ENCODE data around the gene ASPG. TPM values are rescaled to one million over a fixed set of nuclear protein-coding genes. Genes with fewer than 3 reads are reported as not detected.

ASPG gene
- total RNA-seq, 2 experiments from 2014 or later = not detected

DNA sequence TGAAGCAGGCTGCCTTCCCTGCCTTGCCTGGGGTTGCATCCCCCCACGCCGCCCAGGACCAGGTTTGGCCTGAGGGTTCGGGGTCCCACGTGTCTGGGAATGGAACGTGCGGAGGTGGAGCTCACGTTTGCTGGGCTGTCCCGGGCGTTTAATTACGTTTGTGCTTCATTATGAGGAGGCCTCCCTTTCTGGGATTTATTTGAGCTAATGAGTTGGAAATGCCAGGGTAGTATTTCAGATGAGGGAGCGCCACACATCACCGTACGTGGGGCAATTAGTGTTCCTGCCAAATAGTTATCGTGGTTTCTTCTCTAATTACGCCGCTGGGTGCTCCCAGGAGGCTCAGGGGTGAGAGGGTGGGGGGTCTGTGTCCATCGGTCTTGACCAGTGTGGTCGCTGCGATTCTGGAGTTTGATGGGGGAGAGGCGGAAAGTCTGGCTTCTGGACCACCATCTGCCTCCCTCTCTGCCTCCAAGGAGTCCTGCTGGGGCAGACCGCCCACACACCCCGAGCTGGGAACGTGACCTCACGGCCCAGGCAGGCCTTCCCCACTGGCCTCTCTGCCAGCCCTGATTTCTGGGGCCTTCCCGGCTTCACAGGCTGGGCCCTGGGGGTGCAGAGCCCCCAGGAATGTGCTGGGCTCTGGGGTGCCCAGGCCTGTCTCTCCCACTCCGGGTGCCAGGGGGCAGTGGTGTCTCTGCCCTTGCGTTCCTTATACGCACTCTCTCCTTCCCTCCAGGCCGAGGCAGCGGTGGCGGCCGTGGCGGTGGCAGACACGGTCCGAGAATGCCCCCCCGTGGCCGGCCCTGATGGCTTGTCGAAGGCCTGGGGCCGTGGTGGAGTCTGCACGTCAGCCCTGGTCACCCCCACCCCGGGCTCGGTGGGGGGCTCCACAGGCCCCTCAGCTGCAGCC lies 71.8 kb downstream of the ASPG start:
- H3K27ac ChIP-seq (ENCODE audit: low read depth, low read length, poor library complexity, severe bottlenecking) = no peak overlapping the region
- H3K4me3 ChIP-seq (ENCODE audit: low read depth, low read length, poor library complexity, severe bottlenecking) = no peak overlapping the region
- DNase-seq (ENCODE audit: low spot score) = no peak
- POLR2A ChIA-PET = no interaction called here
- H4K20me1 ChIP-seq (ENCODE audit: insufficient read depth, low read length) = no peaks in the 10 kb centered on the region
- H2AFZ ChIP-seq (ENCODE audit: low read length) = no peak overlapping the region
- TF ChIP-seq, protein P1, sequence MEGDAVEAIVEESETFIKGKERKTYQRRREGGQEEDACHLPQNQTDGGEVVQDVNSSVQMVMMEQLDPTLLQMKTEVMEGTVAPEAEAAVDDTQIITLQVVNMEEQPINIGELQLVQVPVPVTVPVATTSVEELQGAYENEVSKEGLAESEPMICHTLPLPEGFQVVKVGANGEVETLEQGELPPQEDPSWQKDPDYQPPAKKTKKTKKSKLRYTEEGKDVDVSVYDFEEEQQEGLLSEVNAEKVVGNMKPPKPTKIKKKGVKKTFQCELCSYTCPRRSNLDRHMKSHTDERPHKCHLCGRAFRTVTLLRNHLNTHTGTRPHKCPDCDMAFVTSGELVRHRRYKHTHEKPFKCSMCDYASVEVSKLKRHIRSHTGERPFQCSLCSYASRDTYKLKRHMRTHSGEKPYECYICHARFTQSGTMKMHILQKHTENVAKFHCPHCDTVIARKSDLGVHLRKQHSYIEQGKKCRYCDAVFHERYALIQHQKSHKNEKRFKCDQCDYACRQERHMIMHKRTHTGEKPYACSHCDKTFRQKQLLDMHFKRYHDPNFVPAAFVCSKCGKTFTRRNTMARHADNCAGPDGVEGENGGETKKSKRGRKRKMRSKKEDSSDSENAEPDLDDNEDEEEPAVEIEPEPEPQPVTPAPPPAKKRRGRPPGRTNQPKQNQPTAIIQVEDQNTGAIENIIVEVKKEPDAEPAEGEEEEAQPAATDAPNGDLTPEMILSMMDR (conservative IDR thresholded peaks at IDR 0.05; ENCODE audit: low read length) = no peak
- TF ChIP-seq EZH2phosphoT487 (IDR thresholded peaks at IDR 0.05; ENCODE audit: borderline replicate concordance, low read depth, low read length) = no peak
- no peaks in the 10 kb centered on the region for H3K9me2 ChIP-seq (ENCODE audit: insufficient read depth, low read length)
- H3K4me2 ChIP-seq (ENCODE audit: low read length) = no peak overlapping the region
- no peaks in the 10 kb centered on the region for H3K9me3 ChIP-seq (ENCODE audit: low read length)
- BruUV-seq (replicated peaks) = no TSS peak
- H3K79me2 ChIP-seq (ENCODE audit: insufficient read depth, low read depth, low read length) = no peaks in the 10 kb centered on the region
- intact Hi-C loops (cut with micrococcal nuclease; ENCODE audit: unreplicated experiment) = no loop called here
- H3K4me1 ChIP-seq (ENCODE audit: insufficient read depth, low read length, poor library complexity, severe bottlenecking) = no peaks in the 10 kb centered on the region
- CTCF ChIA-PET (ENCODE audit: unreplicated experiment) = no interaction called here
- H3K36me3 ChIP-seq (ENCODE audit: insufficient read depth, low read length) = no peaks in the 10 kb centered on the region

DNA sequence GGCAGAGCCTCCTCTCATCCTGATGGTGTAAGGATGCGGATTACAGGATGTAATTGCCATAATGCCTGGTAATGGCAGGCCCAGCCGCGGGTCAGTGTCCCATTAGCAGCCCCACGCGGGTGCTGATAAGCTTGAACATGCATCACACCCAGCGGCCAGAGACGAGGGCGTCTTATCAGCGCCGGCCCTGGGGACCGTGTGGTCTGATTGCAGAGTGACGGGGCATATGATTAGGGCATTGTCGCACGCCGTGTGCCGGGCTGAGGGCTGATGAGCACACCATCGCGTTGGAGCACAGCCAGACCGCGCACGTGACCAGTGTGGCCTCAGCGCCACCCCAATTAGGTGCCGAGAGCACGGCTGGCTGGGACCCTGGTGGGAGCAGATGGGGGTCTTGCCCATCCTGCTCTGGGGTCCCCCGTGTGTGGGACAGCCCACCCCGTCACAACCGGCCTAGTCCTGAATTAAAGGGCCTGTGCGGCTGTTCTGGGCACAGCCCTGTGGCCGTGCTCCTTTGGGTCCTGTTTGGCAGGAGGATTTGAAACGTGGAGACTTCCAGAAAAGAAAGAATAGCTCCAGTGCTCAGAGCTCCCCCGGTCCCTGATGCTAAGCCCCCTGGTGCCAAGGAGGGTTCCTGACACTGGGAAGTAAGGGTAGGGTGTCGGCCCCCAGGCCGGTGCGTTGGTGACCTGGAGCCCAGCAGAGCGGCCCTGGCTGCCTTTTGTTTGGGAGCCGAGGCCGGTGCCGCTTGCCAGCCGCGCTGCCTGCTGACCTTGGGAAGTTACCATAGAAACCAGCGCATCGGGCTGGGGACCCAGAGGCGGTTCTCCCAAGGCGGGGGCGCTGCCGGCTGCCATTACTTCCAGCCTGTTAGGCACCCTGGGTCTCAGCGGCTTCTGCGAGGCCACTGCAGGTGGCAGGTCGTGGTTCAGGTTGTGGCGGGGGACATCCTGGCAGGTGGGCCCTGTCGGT lies 73.6 kb downstream of the ASPG start:
- ChIA-PET CTCF (ENCODE audit: unreplicated experiment) (no interaction called here), POLR2A (no interaction called here)
- BruUV-seq (replicated peaks) = no TSS peak
- intact Hi-C loops (cut with micrococcal nuclease; ENCODE audit: unreplicated experiment) = no loop called here
- Histone ChIP-seq H3K4me2 (ENCODE audit: low read length) (no peak overlapping the region), H4K20me1 (ENCODE audit: insufficient read depth, low read length) (no peaks in the 10 kb centered on the region), H3K4me3 (ENCODE audit: low read depth, low read length, poor library complexity, severe bottlenecking) (no peak overlapping the region), H3K9me2 (ENCODE audit: insufficient read depth, low read length) (no peaks in the 10 kb centered on the region), H3K79me2 (ENCODE audit: insufficient read depth, low read depth, low read length) (no peaks in the 10 kb centered on the region), H3K27ac (ENCODE audit: low read depth, low read length, poor library complexity, severe bottlenecking) (no peak overlapping the region), H2AFZ (ENCODE audit: low read length) (no peak overlapping the region), H3K9me3 (ENCODE audit: low read length) (no peaks in the 10 kb centered on the region), H3K4me1 (ENCODE audit: insufficient read depth, low read length, poor library complexity, severe bottlenecking) (no peaks in the 10 kb centered on the region), H3K36me3 (ENCODE audit: insufficient read depth, low read length) (no peaks in the 10 kb centered on the region)
- DNase-seq (ENCODE audit: low spot score) = no peak
- TF ChIP-seq, protein P1 (conservative IDR thresholded peaks at IDR 0.05; ENCODE audit: low read length) = no peak
- TF ChIP-seq EZH2phosphoT487 (IDR thresholded peaks at IDR 0.05; ENCODE audit: borderline replicate concordance, low read depth, low read length) = no peak

Measured in OCI-LY7 (cell line).